Measurements from ENCODE around the gene CLIC3.
A peak's percentile ranks its signal among the peaks of the same experiment; 100 is the strongest.

The CLIC3 gene

GRCh38 chr9:137030538-137031527 lies 34.5 kb upstream of the CLIC3 start:
- peak; percentile 93 for DNase-seq

- DNase-seq = peak; percentile 71
These were observed 33.6 kb upstream of the CLIC3 start for GRCh38 chr9:137030006-137030405.

GRCh38 chr9:137029058-137029936 lies 32.9 kb upstream of the CLIC3 start:
- DNase-seq = peak; percentile 87

- DNase-seq = peak; percentile 81
These were observed 32.1 kb upstream of the CLIC3 start for GRCh38 chr9:137028263-137029057.

- no peak for DNase-seq
These were observed 31.2 kb upstream of the CLIC3 start, which contains the start of gene ABCA2 for GRCh38 chr9:137027369-137028262. Gene ABCA2 (minus strand): TSS chr9:137028237. CDS start chr9:137028140, 97 bp downstream.

- DNase-seq = no peak
These were observed 30.5 kb upstream of the CLIC3 start for GRCh38 chr9:137026828-137027227.

GRCh38 chr9:137026384-137026783 lies 30.0 kb upstream of the CLIC3 start:
- no peak for DNase-seq

GRCh38 chr9:137025517-137025966 lies 29.2 kb upstream of the CLIC3 start:
- DNase-seq = peak; percentile 39

GRCh38 chr9:137023583-137023991 lies 27.2 kb upstream of the CLIC3 start:
- DNase-seq = no peak

- DNase-seq = no peak
These were observed 26.8 kb upstream of the CLIC3 start for GRCh38 chr9:137023157-137023556.

GRCh38 chr9:137022662-137023008 lies 26.3 kb upstream of the CLIC3 start:
- no peak for DNase-seq

GRCh38 chr9:137021979-137022661 lies 25.8 kb upstream of the CLIC3 start:
- peak; percentile 95 for DNase-seq

GRCh38 chr9:137021568-137021978 lies 25.2 kb upstream of the CLIC3 start:
- DNase-seq = no peak

- no peak for DNase-seq
These were observed 24.6 kb upstream of the CLIC3 start for GRCh38 chr9:137020771-137021567.

- no peak for DNase-seq
These were observed 23.7 kb upstream of the CLIC3 start for GRCh38 chr9:137019891-137020683.

- DNase-seq = no peak
These were observed 22.6 kb upstream of the CLIC3 start for GRCh38 chr9:137018761-137019559.

- no peak for DNase-seq
These were observed 21.6 kb upstream of the CLIC3 start for GRCh38 chr9:137017791-137018497.

GRCh38 chr9:137017071-137017470 lies 20.7 kb upstream of the CLIC3 start:
- no peak for DNase-seq

Data from hematopoietic multipotent progenitor cell treated with erythropoietin and hydrocortisone succinate and interleukin-3 and kit ligand, for 4 days (in vitro differentiated cells).